H1 (cell line): Measurements from ENCODE around the gene GPR18. TPM values are rescaled to one million over a fixed set of nuclear protein-coding genes. Genes with fewer than 3 reads are reported as not detected.

Experiments used
- CTCF ChIA-PET: fragments of 300-600 bp; sonication (Branson Sonifier 250); formaldehyde crosslinking; loops from one replicate; lab custom pipeline; 2021; ENCODE audit not compliant: partially characterized antibody; lab: Charles Lee
- POLR2A ChIA-PET: fragments of 300-600 bp; sonication (Branson Sonifier 250); formaldehyde crosslinking; loops from one replicate; lab custom pipeline; 2021; ENCODE audit warnings: inconsistent platforms; ENCODE audit not compliant: partially characterized antibody; lab: Charles Lee
- DNase-seq, 2 experiments: peaks; one replicate each; pipeline versions ENCODE4 v3.0.0 to v3.0.0-alpha.2; 2010 to 2022; ENCODE audit warnings: low spot score in 2 of 2, low read depth in 1 of 2, mixed read lengths in 1 of 2
- FAIRE-seq: peaks from 2 replicates; lab custom pipeline; 2011; peaks lifted over from hg19 to GRCh38; lab: Jason Lieb, UNC
- H2AFZ ChIP-seq: 2 replicates; pipeline ENCODE4 v1.8.1; 2012; ENCODE audit warnings: low read length, inconsistent platforms
- H2AK5ac ChIP-seq: 2 replicates; pipeline ENCODE4 v1.6.1; 2013; ENCODE audit warnings: low read depth, low read length
- H2BK120ac ChIP-seq: replicated peaks from 2 replicates; pipeline ENCODE3; 2013; ENCODE audit warnings: low read depth, low read length, inconsistent platforms
- H2BK12ac ChIP-seq: 2 replicates; pipeline ENCODE4 v1.6.1; 2013; ENCODE audit warnings: low read depth, low read length
- H2BK15ac ChIP-seq: 2 replicates; pipeline ENCODE4 v1.6.1; 2013; ENCODE audit warnings: low read length
- H2BK20ac ChIP-seq: 2 replicates; pipeline ENCODE4 v1.6.1; 2013; ENCODE audit warnings: low read length
- H2BK5ac ChIP-seq: 2 replicates; pipeline ENCODE4 v1.6.1; 2013; ENCODE audit warnings: low read depth, low read length
- H3K14ac ChIP-seq: 2 replicates; pipeline ENCODE4 v1.6.1; 2013; ENCODE audit warnings: inconsistent platforms; ENCODE audit not compliant: insufficient read length
- H3K18ac ChIP-seq: 2 replicates; pipeline ENCODE4 v1.6.1; 2013; ENCODE audit warnings: low read length; ENCODE audit errors: extremely low read depth
- H3K23ac ChIP-seq: 2 replicates; pipeline ENCODE4 v1.6.1; 2013; ENCODE audit warnings: inconsistent platforms; ENCODE audit not compliant: insufficient read length
- H3K23me2 ChIP-seq: 2 replicates; pipeline ENCODE4 v1.6.1; 2013; ENCODE audit warnings: low read depth, low read length
- H3K27ac ChIP-seq: 2 replicates; pipeline ENCODE4 v1.6.1; 2011; ENCODE audit warnings: low read depth, low read length, inconsistent platforms
- H3K27me3 ChIP-seq, 4 experiments: replicated peaks in 1 of 4; 1 replicate in 1 of 4; 2 replicates in 3 of 4; pipeline versions ENCODE4 v1.6.1 to v1.8.1; 2011 to 2013; ENCODE audit warnings: low read length in 3 of 4, mild to moderate bottlenecking in 3 of 4, inconsistent platforms in 2 of 4, mixed read lengths in 2 of 4, moderate library complexity in 1 of 4; ENCODE audit not compliant: control insufficient read depth in 3 of 4, insufficient read depth in 3 of 4; ENCODE audit errors: extremely low read depth in 1 of 4
- H3K36me3 ChIP-seq, 4 experiments: 2 replicates each; pipeline versions ENCODE4 v1.6.1 to v1.8.1; 2011 to 2013; ENCODE audit warnings: mild to moderate bottlenecking in 4 of 4, low read length in 3 of 4, moderate library complexity in 2 of 4, control low read depth in 1 of 4, inconsistent platforms in 1 of 4; ENCODE audit not compliant: insufficient read depth in 4 of 4, control insufficient read depth in 2 of 4
- H3K4ac ChIP-seq: replicated peaks from 2 replicates; pipeline ENCODE3; 2013; ENCODE audit warnings: low read length, low read depth, mixed read lengths, inconsistent platforms; ENCODE audit not compliant: insufficient read length
- H3K4me1 ChIP-seq, 4 experiments: replicated peaks in 1 of 4; 1 replicate in 1 of 4; 2 replicates in 3 of 4; pipeline versions ENCODE4 v1.6.1 to v1.8.1; 2011 to 2013; ENCODE audit warnings: low read length in 3 of 4, inconsistent platforms in 2 of 4, mixed read lengths in 1 of 4; ENCODE audit not compliant: insufficient read depth in 4 of 4, control insufficient read depth in 3 of 4
- H3K4me2 ChIP-seq, 2 experiments: 2 replicates each; pipeline versions ENCODE4 v1.6.1 to v1.8.1; 2011 to 2013; ENCODE audit warnings: low read depth in 2 of 2, low read length in 2 of 2, control low read depth in 1 of 2, inconsistent platforms in 1 of 2, mild to moderate bottlenecking in 1 of 2; ENCODE audit not compliant: insufficient read depth in 1 of 2
- H3K4me3 ChIP-seq, 4 experiments: fragments of 200-600, 300-600 bp in 1 of 4; sonication (generic), shearing (Covaris generic), sonication (Bioruptor Twin) in 1 of 4; 2 replicates each; pipeline versions ENCODE4 v1.5.1 to v1.8.1; 2011 to 2016; ENCODE audit warnings: low read length in 4 of 4, low read depth in 3 of 4, control low read depth in 2 of 4, inconsistent platforms in 2 of 4, mild to moderate bottlenecking in 2 of 4, mixed read lengths in 1 of 4, moderate library complexity in 1 of 4; ENCODE audit not compliant: insufficient read depth in 2 of 4; ENCODE audit errors: extremely low read depth in 1 of 4
- H3K56ac ChIP-seq: replicated peaks from 2 replicates; pipeline ENCODE3; 2013; ENCODE audit warnings: low read depth, mild to moderate bottlenecking, mixed read lengths, low read length, inconsistent platforms; ENCODE audit not compliant: insufficient read length
- H3K79me1 ChIP-seq: 2 replicates; pipeline ENCODE4 v1.6.1; 2013; ENCODE audit warnings: low read depth, low read length, control low read depth
- H3K79me2 ChIP-seq, 2 experiments: 2 replicates each; pipeline versions ENCODE4 v1.6.1 to v1.8.1; 2012 to 2013; ENCODE audit warnings: low read length in 2 of 2, mild to moderate bottlenecking in 2 of 2, inconsistent platforms in 1 of 2; ENCODE audit not compliant: insufficient read depth in 2 of 2, control insufficient read depth in 1 of 2
- H3K9ac ChIP-seq, 4 experiments: replicated peaks in 1 of 4; 1 replicate in 1 of 4; 2 replicates in 3 of 4; pipeline versions ENCODE4 v1.6.1 to v1.8.1; 2011 to 2013; ENCODE audit warnings: low read depth in 3 of 4, low read length in 3 of 4, control low read depth in 2 of 4, mild to moderate bottlenecking in 2 of 4, moderate library complexity in 2 of 4, inconsistent platforms in 1 of 4; ENCODE audit errors: extremely low read depth in 1 of 4
- H3K9me3 ChIP-seq, 2 experiments: 2 replicates each; pipeline versions ENCODE4 v1.6.1 to v1.8.1; 2012 to 2013; ENCODE audit warnings: mild to moderate bottlenecking in 2 of 2, moderate library complexity in 2 of 2, control low read depth in 1 of 2, inconsistent platforms in 1 of 2, low read depth in 1 of 2, low read length in 1 of 2, mixed read lengths in 1 of 2; ENCODE audit not compliant: insufficient read depth in 2 of 2
- H4K20me1 ChIP-seq, 2 experiments: replicated peaks in 1 of 2; 2 replicates each; pipeline versions ENCODE3 to v1.8.1; 2011 to 2013; ENCODE audit warnings: inconsistent platforms in 2 of 2, low read length in 2 of 2, mild to moderate bottlenecking in 1 of 2; ENCODE audit not compliant: insufficient read depth in 2 of 2, control insufficient read depth in 1 of 2
- H4K5ac ChIP-seq: 2 replicates; pipeline ENCODE4 v1.6.1; 2013; ENCODE audit warnings: low read length, low read depth, mixed read lengths, inconsistent platforms; ENCODE audit not compliant: insufficient read length
- H4K8ac ChIP-seq: 2 replicates; pipeline ENCODE4 v1.8.0; 2013; ENCODE audit warnings: mild to moderate bottlenecking, moderate library complexity, low read length, inconsistent platforms; ENCODE audit not compliant: insufficient read depth; ENCODE audit errors: extremely low read depth
- H4K91ac ChIP-seq: replicated peaks from 2 replicates; pipeline ENCODE3; 2013; ENCODE audit warnings: low read length, mixed read lengths, inconsistent platforms; ENCODE audit not compliant: insufficient read length
- ASH2L ChIP-seq: fragments of 200-600, 300-600 bp; sonication (generic); IDR thresholded peaks from one replicate; pipeline ENCODE4 v1.7.1; 2017; ENCODE audit warnings: low read length
- BACH1 ChIP-seq: IDR thresholded peaks from 2 replicates; pipeline ENCODE4 v1.6.1; 2012; ENCODE audit warnings: low read length, improper control_type of control experiment
- BCL11A ChIP-seq, 2 experiments: IDR thresholded peaks; one replicate each; pipeline ENCODE4 v1.6.1; 2011; ENCODE audit warnings: low read depth in 2 of 2, low read length in 2 of 2, mild to moderate bottlenecking in 2 of 2
- EP300 ChIP-seq, 2 experiments: IDR thresholded peaks; 1 replicate in 1 of 2; 2 replicates in 1 of 2; pipeline ENCODE4 v1.6.1; 2011 to 2012; ENCODE audit warnings: low read depth in 2 of 2, low read length in 2 of 2, mild to moderate bottlenecking in 2 of 2, borderline replicate concordance in 1 of 2, inconsistent platforms in 1 of 2, moderate library complexity in 1 of 2
- GTF2F1 ChIP-seq: IDR thresholded peaks from 2 replicates; pipeline ENCODE4 v1.6.1; 2012; ENCODE audit warnings: low read depth, low read length, improper control_type of control experiment, borderline replicate concordance
- KDM5A ChIP-seq: fragments of 200-600 bp; IDR thresholded peaks from 2 replicates; pipeline ENCODE4 v1.7.1; 2012; ENCODE audit warnings: mild to moderate bottlenecking, low read length, inconsistent platforms, mixed read lengths
- PHF8 ChIP-seq: fragments of 200-600 bp; sonication (generic); conservative IDR thresholded peaks from 2 replicates; pipeline ENCODE4 v1.7.1; 2012; ENCODE audit warnings: low read depth, mild to moderate bottlenecking, inconsistent platforms, low read length, moderate library complexity
- TAF7 ChIP-seq: optimal IDR thresholded peaks from 2 replicates; pipeline ENCODE3; 2011; ENCODE audit warnings: low read depth, mild to moderate bottlenecking, inconsistent platforms, low read length, moderate library complexity, borderline replicate concordance
- TEAD4 ChIP-seq: IDR thresholded peaks from 2 replicates; pipeline ENCODE4 v1.6.1; 2012; ENCODE audit warnings: low read depth, low read length, inconsistent platforms, mixed read lengths
- WGBS, 2 experiments: shearing (Covaris generic) in 1 of 2; methylation state at CpG; one replicate each; pipeline versions ENCODE4 v1.1.6 to v1.1.7; 2013 to 2015; ENCODE audit warnings: low lambda C conversion rate in 2 of 2, mixed read lengths in 2 of 2, inconsistent platforms in 1 of 2, low coverage in 1 of 2, missing lambda C conversion rate in 1 of 2; ENCODE audit not compliant: insufficient replicate concordance in 2 of 2, insufficient coverage in 1 of 2, insufficient read length in 1 of 2; ENCODE audit errors: extremely low coverage in 1 of 2, missing lambda C conversion rate in 1 of 2; 5-methylcytosine and 5-hydroxymethylcytosine counted together
- polyA plus RNA-seq, 7 experiments: library from polyadenylated mRNA; depleted of rRNA in 3 of 7; stranded (reverse) in 5 of 7; unstranded in 2 of 7; fragments of >200 nt in 5 of 7; fragments of 200-250 nt in 2 of 7; gene quantifications; 1 replicate in 5 of 7; 2 replicates in 1 of 7; 4 replicates in 1 of 7; pipeline versions ENCODE4 v1.2.1 to v1.2.3, GENCODE V29; 2011 to 2013; ENCODE audit warnings: missing spikeins in 2 of 7, mixed read lengths in 2 of 7
- total RNA-seq: library from RNA; stranded (reverse); fragmentation: NEBNext Ultra II Directional; extraction: Animal tissue kit (Norgen Biotek cat#: 25700); gene quantifications from 2 replicates; pipeline ENCODE4 v1.2.1, GENCODE V29; 2021

Gene GPR18
- total and polyA plus RNA-seq, 2 of the 8 experiments (the other 6 are each of a cell fraction or from before 2014, with no cell fraction given), result not detected

- H3K79me1 ChIP-seq, result no peaks in the 10 kb centered on the region
- H2BK15ac ChIP-seq, result no peak overlapping the region
- no peaks in the 10 kb centered on the region for H3K23me2 ChIP-seq
- WGBS, 2 experiments, result 86% methylated on average over 2 of the region's 2 CpGs; no CpG with 5 or more reads in 1 of the 2 experiments
- H3K36me3 ChIP-seq, result peaks cover 0 to 4% (median 1%) of the 10 kb centered on the region in 4 experiments; a peak in 1 of 8 replicates
- H3K27ac ChIP-seq, result no peak overlapping the region
- H3K14ac ChIP-seq, result no peak overlapping the region
- no peak overlapping the region for H3K4ac ChIP-seq
- H3K4me2 ChIP-seq, result no peak overlapping the region
- peaks cover 0 to 2% of the 10 kb centered on the region in 2 experiments for H4K20me1 ChIP-seq
- FAIRE-seq (no peak), DNase-seq (no peak)
- H3K9me3 ChIP-seq, result no peaks in the 10 kb centered on the region
- H3K9ac ChIP-seq, result no peak overlapping the region
- H2AK5ac ChIP-seq, result no peak overlapping the region
- TF ChIP-seq BCL11A (IDR thresholded peaks at IDR 0.05; ENCODE audit: low read depth in 2 of 2, low read length in 2 of 2), result no peak
- TF ChIP-seq TAF7, result no peak
- TF ChIP-seq KDM5A, result no peak
- no peak for TF ChIP-seq EP300 (IDR thresholded peaks at IDR 0.05; ENCODE audit: borderline replicate concordance in 1 of 2, low read depth in 2 of 2, low read length in 2 of 2)
- no peak for TF ChIP-seq GTF2F1
- no peak for TF ChIP-seq PHF8
- TF ChIP-seq ASH2L, result no peak
- no peak for TF ChIP-seq BACH1
- no peak for TF ChIP-seq TEAD4
- no peak overlapping the region for H4K8ac ChIP-seq
- no peaks in the 10 kb centered on the region; a peak in 1 of 4 replicates for H3K79me2 ChIP-seq
- no peaks in the 10 kb centered on the region for H3K4me1 ChIP-seq
- no peak overlapping the region for H3K4me3 ChIP-seq
- H3K27me3 ChIP-seq, result no peaks in the 10 kb centered on the region
- H4K5ac ChIP-seq, result no peak overlapping the region
- H4K91ac ChIP-seq, result no peak overlapping the region
- H3K56ac ChIP-seq, result no peak overlapping the region
- H2BK120ac ChIP-seq, result no peak overlapping the region
- H3K18ac ChIP-seq, result no peak overlapping the region
- no peak overlapping the region for H3K23ac ChIP-seq
- no peak overlapping the region for H2BK12ac ChIP-seq
- no peak overlapping the region for H2AFZ ChIP-seq
- H2BK20ac ChIP-seq, result no peak overlapping the region
- ChIA-PET CTCF (interaction anchor here (0.8 to 4.7 kb wide), 6 partner anchors 8 to 130 kb away, joined by 3 to 34 read pairs (median 4); no protein-coding TSS in a partner anchor), POLR2A (no interaction called here)
- no peak overlapping the region for H2BK5ac ChIP-seq
Measured at GRCh38 chr13:99257291-99257690, 888 bp downstream of the GPR18 start.
